Kidney (tissue), 14 donors: ENCODE measurements around the gene A2M. TPM values are rescaled to one million over a fixed set of nuclear protein-coding genes. Genes with fewer than 3 reads are reported as not detected.

Experiments used
- DNase-seq, 5 donors: peaks; one replicate each; pipeline ENCODE4 v3.0.0-alpha.2; 2013 to 2020
- FAIRE-seq: peaks from 2 replicates; lab custom pipeline; 2012; peaks lifted over from hg19 to GRCh38; lab: Jason Lieb, UNC
- H3K27ac ChIP-seq, 2 donors: one replicate each; pipeline ENCODE4 v1.7.0; 2013; ENCODE audit warnings: low read depth in 2 of 2, low read length in 2 of 2, inconsistent platforms in 1 of 2
- H3K27me3 ChIP-seq: one replicate; pipeline ENCODE4 v1.7.1; 2013; ENCODE audit warnings: low read length, inconsistent platforms; ENCODE audit not compliant: control insufficient read depth, insufficient read depth
- H3K36me3 ChIP-seq, 3 donors: one replicate each; pipeline versions ENCODE4 v1.7.0 to v1.7.1; 2013; ENCODE audit warnings: low read length in 3 of 3, control low read depth in 1 of 3, inconsistent platforms in 1 of 3; ENCODE audit not compliant: insufficient read depth in 3 of 3, control insufficient read depth in 2 of 3
- H3K4me1 ChIP-seq, 3 donors: one replicate each; pipeline versions ENCODE4 v1.7.0 to v1.7.1; 2013; ENCODE audit warnings: low read length in 3 of 3, inconsistent platforms in 1 of 3, low read depth in 1 of 3; ENCODE audit not compliant: control insufficient read depth in 2 of 3, insufficient read depth in 2 of 3
- H3K4me3 ChIP-seq, 3 donors: one replicate each; pipeline versions ENCODE4 v1.7.0 to v1.8.1; 2013; ENCODE audit warnings: low read length in 3 of 3, control low read depth in 1 of 3, inconsistent platforms in 1 of 3
- H3K9ac ChIP-seq, 3 donors: one replicate each; pipeline versions ENCODE4 v1.7.0 to v1.7.1; 2013; ENCODE audit warnings: low read length in 3 of 3, control low read depth in 1 of 3, inconsistent platforms in 1 of 3
- H3K9me3 ChIP-seq, 3 donors: one replicate each; pipeline versions ENCODE4 v1.7.0 to v1.7.1; 2013; ENCODE audit warnings: low read length in 3 of 3, control low read depth in 1 of 3, inconsistent platforms in 1 of 3; ENCODE audit not compliant: control insufficient read depth in 2 of 3, insufficient read depth in 1 of 3
- intact Hi-C: fragments of 100-400 bp; cut with DNase I; formaldehyde crosslinking; loops from one replicate; pipeline ENCODE4 v1.11.1; 2022
- polyA plus RNA-seq: library from polyadenylated mRNA; stranded (reverse); fragments of 350-450 nt; fragmentation: Illumina TruSeq; extraction: RNeasy Lipid Tissue Mini Kit (QIAGEN cat#74804); gene quantifications from one replicate; pipeline ENCODE4 v1.2.3, GENCODE V29; 2014; ENCODE audit warnings: low read depth, low replicate concordance; ENCODE audit not compliant: insufficient read depth
- total RNA-seq: library from RNA; stranded (reverse); fragmentation: NEBNext Ultra II Directional; extraction: Animal tissue kit (Norgen Biotek cat#: 25700); gene quantifications from one replicate; pipeline ENCODE4 v1.2.1, GENCODE V29; 2021
- TF ChIP-seq, protein P1 (sequence below): IDR thresholded peaks from 3 replicates; pipeline ENCODE4 v1.5.1; 2012; ENCODE audit warnings: mild to moderate bottlenecking, moderate library complexity, borderline replicate concordance; ENCODE audit not compliant: insufficient read depth; ENCODE audit errors: extremely low read depth
- donor health status: control.
- donor health status: control.
- donor health status: control.
- donor health status: control.
- donor health status: control.
- donor health status: DM: yes; HTN: yes; CAD: no.
- donor health status: Normal renal cell carcinoma (clear cell type).

The A2M gene
- total and polyA plus RNA-seq, 2 donors from 2014 or later = 745 to 971 TPM

DNA sequence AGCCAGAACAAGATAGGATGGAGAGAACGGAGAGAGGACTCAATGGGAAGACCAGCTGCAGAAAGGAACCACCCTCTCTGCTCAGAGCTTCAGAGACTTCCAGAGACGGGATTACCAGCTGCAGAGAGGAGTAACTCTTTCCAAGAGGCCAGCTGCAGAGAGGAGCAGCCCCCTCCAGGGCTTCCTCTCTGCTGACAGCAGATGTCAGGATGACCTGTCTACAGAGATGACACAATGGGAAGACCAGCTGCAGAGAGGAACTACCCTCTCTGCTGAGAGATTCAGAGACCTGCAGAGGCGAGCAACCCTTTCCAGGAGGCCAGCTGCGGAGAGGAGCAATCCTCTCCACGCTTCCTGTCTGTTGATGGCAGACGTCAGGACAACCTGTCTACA lies 64.6 kb downstream of the A2M start:
- Histone ChIP-seq H3K27ac (no peak overlapping the region), H3K4me1 (no peaks in the 10 kb centered on the region), H3K27me3 (no peaks in the 10 kb centered on the region), H3K4me3 (no peak overlapping the region), H3K9me3 (no peaks in the 10 kb centered on the region), H3K36me3 (no peaks in the 10 kb centered on the region), H3K9ac (no peak overlapping the region)
- FAIRE-seq = no peak
- TF ChIP-seq, protein P1, sequence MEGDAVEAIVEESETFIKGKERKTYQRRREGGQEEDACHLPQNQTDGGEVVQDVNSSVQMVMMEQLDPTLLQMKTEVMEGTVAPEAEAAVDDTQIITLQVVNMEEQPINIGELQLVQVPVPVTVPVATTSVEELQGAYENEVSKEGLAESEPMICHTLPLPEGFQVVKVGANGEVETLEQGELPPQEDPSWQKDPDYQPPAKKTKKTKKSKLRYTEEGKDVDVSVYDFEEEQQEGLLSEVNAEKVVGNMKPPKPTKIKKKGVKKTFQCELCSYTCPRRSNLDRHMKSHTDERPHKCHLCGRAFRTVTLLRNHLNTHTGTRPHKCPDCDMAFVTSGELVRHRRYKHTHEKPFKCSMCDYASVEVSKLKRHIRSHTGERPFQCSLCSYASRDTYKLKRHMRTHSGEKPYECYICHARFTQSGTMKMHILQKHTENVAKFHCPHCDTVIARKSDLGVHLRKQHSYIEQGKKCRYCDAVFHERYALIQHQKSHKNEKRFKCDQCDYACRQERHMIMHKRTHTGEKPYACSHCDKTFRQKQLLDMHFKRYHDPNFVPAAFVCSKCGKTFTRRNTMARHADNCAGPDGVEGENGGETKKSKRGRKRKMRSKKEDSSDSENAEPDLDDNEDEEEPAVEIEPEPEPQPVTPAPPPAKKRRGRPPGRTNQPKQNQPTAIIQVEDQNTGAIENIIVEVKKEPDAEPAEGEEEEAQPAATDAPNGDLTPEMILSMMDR = no peak
- DNase-seq = no peak
- intact Hi-C loops = no loop called here

DNA sequence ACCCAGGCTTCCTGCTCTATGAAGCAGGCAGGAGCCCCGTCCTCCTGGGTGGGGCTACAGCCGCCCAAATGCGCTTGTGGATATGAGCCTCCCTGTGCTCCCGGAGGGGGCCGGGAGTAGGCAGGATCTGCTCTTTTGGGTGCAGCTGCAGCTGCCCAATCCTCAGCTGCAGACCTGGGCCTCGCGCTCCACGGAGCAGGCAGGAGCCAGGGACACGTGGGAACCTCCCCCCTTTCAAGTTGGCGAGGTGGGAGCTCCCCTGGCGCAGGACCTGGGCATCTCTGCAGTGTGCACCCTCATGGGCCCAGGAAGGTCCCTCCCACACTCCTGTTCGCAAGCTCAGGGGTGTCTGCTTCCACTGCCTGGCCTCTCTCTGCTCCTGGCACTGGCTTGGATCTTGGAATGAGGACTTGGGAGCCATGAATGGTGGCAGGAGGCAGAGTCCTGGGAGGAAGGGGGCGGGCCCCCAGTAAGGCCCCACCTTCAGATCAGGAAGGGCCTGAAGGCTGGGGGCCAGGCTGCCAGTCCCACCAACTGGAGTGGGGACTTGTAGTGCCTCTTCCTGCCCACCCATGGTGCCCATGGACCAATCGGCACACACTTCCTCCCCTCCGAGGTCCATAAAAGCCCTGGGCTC lies 65.1 kb downstream of the A2M start:
- Histone ChIP-seq H3K9ac (no peak overlapping the region), H3K27ac (no peak overlapping the region), H3K27me3 (no peaks in the 10 kb centered on the region), H3K4me1 (no peaks in the 10 kb centered on the region), H3K9me3 (no peaks in the 10 kb centered on the region), H3K4me3 (no peak overlapping the region), H3K36me3 (no peaks in the 10 kb centered on the region)
- no peak for DNase-seq
- TF ChIP-seq, protein P1 = no peak
- FAIRE-seq = no peak
- intact Hi-C loops = no loop called here

DNA sequence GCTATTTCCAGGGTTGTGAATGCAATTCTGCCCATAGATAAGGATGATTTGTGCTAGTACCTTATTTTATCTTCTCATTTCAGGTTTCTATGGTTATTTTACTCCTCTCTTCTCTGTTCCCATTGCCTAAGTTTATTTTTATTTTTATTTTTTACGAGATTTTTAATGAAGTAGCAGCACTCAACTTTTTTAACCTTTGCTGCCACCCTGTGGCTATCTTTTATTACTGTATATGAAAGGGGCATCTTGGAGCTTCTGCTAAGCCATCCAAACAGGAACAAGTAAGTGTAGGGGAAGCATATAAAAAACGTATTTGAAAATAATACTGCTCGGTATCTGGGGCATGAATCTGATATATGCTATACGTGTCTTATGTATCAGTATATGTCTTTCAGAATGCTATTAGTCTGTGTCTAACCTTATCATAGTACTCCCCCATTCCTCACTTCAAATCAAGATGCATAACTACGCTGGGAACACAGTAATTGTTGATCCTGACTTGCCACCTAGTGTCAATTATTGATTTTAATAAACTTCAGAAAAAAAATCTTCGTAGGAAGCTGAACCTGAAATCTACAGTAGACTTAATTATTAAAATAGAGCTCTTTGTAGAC lies 66.1 kb downstream of the A2M start:
- Histone ChIP-seq H3K27me3 (no peaks in the 10 kb centered on the region), H3K9me3 (no peaks in the 10 kb centered on the region), H3K27ac (no peak overlapping the region), H3K36me3 (no peaks in the 10 kb centered on the region), H3K9ac (no peak overlapping the region), H3K4me3 (no peak overlapping the region), H3K4me1 (no peaks in the 10 kb centered on the region)
- FAIRE-seq = peak; percentile 11
- TF ChIP-seq, protein P1 = peak; percentile 40
- DNase-seq = peak in 2 of 5 donors; percentile 60 to 73
- intact Hi-C loops = loop anchor here (10.0 kb wide), 1 partner anchor 505 kb away; the partner anchor contains the start of gene CLEC4E
